Heart left ventricle (tissue), 16 donors: ENCODE data around the gene DNAJA2. TPM values are rescaled to one million over a fixed set of nuclear protein-coding genes. Genes with fewer than 3 reads are reported as not detected.

Experiments used
- ATAC-seq, 4 donors: fragments of 200-7000 bp; cut with Tn5 transposase; one replicate each; pipeline ENCODE4 v1.9.1; 2020 to 2022; ENCODE audit warnings: moderate library complexity in 4 of 4, mild to moderate bottlenecking in 3 of 4, moderate number of reproducible peaks in 1 of 4
- DNase-seq, 5 donors: peaks; one replicate each; pipeline ENCODE4 v3.0.0-alpha.2; 2020
- H3K27ac ChIP-seq, 12 donors: fragments of 200-600 bp; sonication (generic) in 4 of 12; one replicate each; pipeline versions ENCODE4 v1.5.0 to v1.8.0; 2016 to 2022; ENCODE audit warnings: mild to moderate bottlenecking in 2 of 12
- H3K27me3 ChIP-seq, 9 donors: fragments of 200-600 bp; sonication (generic) in 2 of 9; one replicate each; pipeline versions ENCODE4 v1.5.1 to v1.8.0; 2016 to 2022; ENCODE audit warnings: mild to moderate bottlenecking in 3 of 9
- H3K36me3 ChIP-seq, 9 donors: fragments of 200-600 bp; sonication (generic) in 2 of 9; one replicate each; pipeline versions ENCODE4 v1.5.0 to v1.8.0; 2018 to 2022; ENCODE audit warnings: mild to moderate bottlenecking in 2 of 9
- H3K4me1 ChIP-seq, 12 donors: fragments of 200-600 bp; sonication (generic) in 4 of 12; one replicate each; pipeline versions ENCODE4 v1.5.0 to v1.8.0; 2016 to 2022; ENCODE audit warnings: mild to moderate bottlenecking in 3 of 12
- H3K4me3 ChIP-seq, 12 donors: fragments of 200-600 bp; sonication (generic) in 4 of 12; one replicate each; pipeline versions ENCODE4 v1.5.0 to v1.8.0; 2017 to 2022; ENCODE audit warnings: mild to moderate bottlenecking in 9 of 12, moderate library complexity in 4 of 12
- H3K9me3 ChIP-seq, 12 donors: fragments of 200-600 bp; sonication (generic) in 4 of 12; one replicate each; pipeline versions ENCODE4 v1.5.0 to v1.8.0; 2016 to 2022; ENCODE audit warnings: mild to moderate bottlenecking in 1 of 12
- CTCF ChIP-seq, 12 donors: fragments of 200-600 bp; sonication (generic) in 4 of 12; IDR thresholded peaks; one replicate each; pipeline versions ENCODE4 v1.5.0 to v1.8.0; 2018 to 2022; ENCODE audit warnings: antibody characterized with exemption in 12 of 12, mild to moderate bottlenecking in 5 of 12
- POLR2A ChIP-seq, 2 donors: fragments of 450-650 bp; IDR thresholded peaks; one replicate each; pipeline ENCODE4 v1.6.1; 2017; ENCODE audit warnings: antibody characterized with exemption in 2 of 2, mild to moderate bottlenecking in 2 of 2, moderate library complexity in 2 of 2
- whole genome bisulfite sequencing, 4 donors: extraction: QIAGEN DNeasy Blood & Tissue Kit in 2 of 4; methylation state at CpG; one replicate each; pipeline versions ENCODE4 v1.1.5 to v1.1.7; 2013 to 2018; 5-methylcytosine and 5-hydroxymethylcytosine counted together
- intact Hi-C, 10 donors: fragments of 100-400 bp; cut with DNase I; formaldehyde crosslinking; loops; one replicate each; pipeline versions ENCODE4 v1.11.1 to v1.14.2; 2022
- polyA plus RNA-seq, 2 donors: library from polyadenylated mRNA; stranded (reverse); fragments of 200-250 nt; gene quantifications; one replicate each; pipeline ENCODE4 v1.2.3, GENCODE V29; 2013
- total RNA-seq, 9 donors: library from RNA; depleted of rRNA in 2 of 9; stranded (reverse); fragments of >200 nt in 2 of 9; fragmentation: NEBNext Ultra II Directional in 3 of 9; extraction: Animal tissue kit (Norgen Biotek cat#: 25700) in 3 of 9; gene quantifications; one replicate each; pipeline versions ENCODE4 v1.1.0 to v1.2.4, GENCODE V29; 2016 to 2023
- donor health status: ischemic (EF 13 %, LVEDD 7.1; RV severe dilation, severe dysfunction).
- donor health status: healthy with polysubstance abuse.
- donor health status: DM: no; HTN: yes; CAD: no.
- donor health status: DM: no; HTN: no; CAD: no.
- donor health status: ischemic (EF 25% LVEDD 6.9; RV normal size, moderate dysfunction).
- donor health status: ischemic (EF 25% LVEDD 5.7; RV mildly dilated, moderate dysfunction).
- donor health status: healthy.
- donor health status: DM: yes; HTN: yes; CAD: no.
- donor health status: ischemic (EF 35%, LVEDD 5.7; RV mildly dilated, moderate dysfunction).
- donor health status: nonischemic (EF 11% LVEDD 7.7; RV severe dilation, severe dysfunction).
- donor health status: DM: yes; HTN: yes; CAD: no.
- donor health status: PGD.
- donor health status: ischemic (EF 29% LVEDD 5.4; RV normal size, mild dysfunction).
- donor health status: nonischemic (EF 23%, LVEDD 6.1; RV moderate dilation, normal function).

The DNAJA2 gene
- total and polyA plus RNA-seq, 11 donors = 46.5 to 92.6 (median 73.0) TPM

GRCh38 chr16:46923513-46924295 lies 49.8 kb downstream of the DNAJA2 start:
- Histone ChIP-seq H3K4me3 (no peak overlapping the region), H3K4me1 (peaks cover 0 to 10% (median 0%) of the 10 kb centered on the region in 12 donors), H3K27ac (no peak overlapping the region), H3K9me3 (no peaks in the 10 kb centered on the region), H3K27me3 (no peaks in the 10 kb centered on the region), H3K36me3 (peaks cover 0 to 21% (median 6%) of the 10 kb centered on the region in 9 donors)
- intact Hi-C loops = no loop called here
- ATAC-seq = peak; percentile 19 to 58 (median 38)
- WGBS, 4 donors = 77 to 87% (median 81%) methylated on average over 17 to 19 of the region's 19 CpGs
- TF ChIP-seq POLR2A (IDR thresholded peaks at IDR 0.05) = no peak
- TF ChIP-seq CTCF (IDR thresholded peaks at IDR 0.05) = no peak
- DNase-seq = no peak

GRCh38 chr16:46922239-46922638 lies 51.2 kb downstream of the DNAJA2 start:
- TF ChIP-seq CTCF (IDR thresholded peaks at IDR 0.05) = no peak
- TF ChIP-seq POLR2A (IDR thresholded peaks at IDR 0.05) = no peak
- no peak overlapping the region for H3K27ac ChIP-seq
- WGBS, 4 donors = 92 to 94% (median 94%) methylated on average over 10 of the region's 10 CpGs
- H3K4me3 ChIP-seq = no peak overlapping the region
- peaks cover 0 to 10% (median 0%) of the 10 kb centered on the region in 12 donors for H3K4me1 ChIP-seq
- no peaks in the 10 kb centered on the region for H3K27me3 ChIP-seq
- H3K9me3 ChIP-seq = no peaks in the 10 kb centered on the region
- DNase-seq (no peak), ATAC-seq (no peak)
- intact Hi-C loops = no loop called here
- H3K36me3 ChIP-seq = peaks cover 0 to 27% (median 6%) of the 10 kb centered on the region in 9 donors

GRCh38 chr16:46920402-46921068 lies 52.9 kb downstream of the DNAJA2 start:
- H3K4me1 ChIP-seq = peaks cover 0 to 5% (median 0%) of the 10 kb centered on the region in 12 donors
- no peaks in the 10 kb centered on the region for H3K27me3 ChIP-seq
- intact Hi-C loops = no loop called here
- no peak overlapping the region for H3K4me3 ChIP-seq
- WGBS, 4 donors = 72 to 80% (median 78%) methylated on average over 9 of the region's 9 CpGs
- DNase-seq (no peak), ATAC-seq (no peak)
- TF ChIP-seq CTCF (IDR thresholded peaks at IDR 0.05) = no peak
- TF ChIP-seq POLR2A (IDR thresholded peaks at IDR 0.05) = no peak
- H3K27ac ChIP-seq = no peak overlapping the region
- no peaks in the 10 kb centered on the region for H3K9me3 ChIP-seq
- peaks cover 0 to 27% (median 6%) of the 10 kb centered on the region in 9 donors for H3K36me3 ChIP-seq
